Stomach (tissue), 4 donors: ENCODE results near the gene SCFD2.

Experiments
- POLR2A ChIP-seq, 4 donors: fragments of 450-650 bp; IDR thresholded peaks; one replicate each; pipeline ENCODE4 v1.6.1; 2016; ENCODE audit warnings: antibody characterized with exemption in 4 of 4, control low read depth in 2 of 4, mild to moderate bottlenecking in 1 of 4, moderate library complexity in 1 of 4
- TF ChIP-seq, protein P1 (sequence below), 7 experiments: fragments of 450-650 bp in 4 of 7; fragments of 200-600 bp in 3 of 7; sonication (generic) in 3 of 7; IDR thresholded peaks; one replicate each; pipeline ENCODE4 v1.5.1; 2016 to 2019; ENCODE audit warnings: antibody characterized with exemption in 7 of 7, control low read depth in 2 of 7, mild to moderate bottlenecking in 1 of 7

DNA sequence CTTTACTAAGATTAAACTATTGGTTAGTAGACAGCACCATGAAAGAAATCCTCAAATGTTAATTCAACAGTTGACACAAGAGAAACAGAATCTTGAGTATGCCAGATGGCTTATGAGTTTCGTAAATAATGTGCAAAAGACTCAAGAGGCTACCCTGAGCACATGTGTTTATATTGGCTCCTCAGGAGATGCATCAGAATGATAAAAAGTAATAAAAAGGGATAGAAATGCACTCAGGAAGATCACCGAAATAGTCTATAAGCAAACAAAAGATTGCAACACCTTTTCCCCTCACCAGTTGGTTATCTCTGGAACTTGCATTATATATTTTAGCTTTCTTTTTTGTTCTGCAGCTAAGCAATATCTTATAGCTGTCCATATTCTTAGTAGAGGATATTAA lies 84.4 kb downstream of the SCFD2 start:
- TF ChIP-seq, protein P1, sequence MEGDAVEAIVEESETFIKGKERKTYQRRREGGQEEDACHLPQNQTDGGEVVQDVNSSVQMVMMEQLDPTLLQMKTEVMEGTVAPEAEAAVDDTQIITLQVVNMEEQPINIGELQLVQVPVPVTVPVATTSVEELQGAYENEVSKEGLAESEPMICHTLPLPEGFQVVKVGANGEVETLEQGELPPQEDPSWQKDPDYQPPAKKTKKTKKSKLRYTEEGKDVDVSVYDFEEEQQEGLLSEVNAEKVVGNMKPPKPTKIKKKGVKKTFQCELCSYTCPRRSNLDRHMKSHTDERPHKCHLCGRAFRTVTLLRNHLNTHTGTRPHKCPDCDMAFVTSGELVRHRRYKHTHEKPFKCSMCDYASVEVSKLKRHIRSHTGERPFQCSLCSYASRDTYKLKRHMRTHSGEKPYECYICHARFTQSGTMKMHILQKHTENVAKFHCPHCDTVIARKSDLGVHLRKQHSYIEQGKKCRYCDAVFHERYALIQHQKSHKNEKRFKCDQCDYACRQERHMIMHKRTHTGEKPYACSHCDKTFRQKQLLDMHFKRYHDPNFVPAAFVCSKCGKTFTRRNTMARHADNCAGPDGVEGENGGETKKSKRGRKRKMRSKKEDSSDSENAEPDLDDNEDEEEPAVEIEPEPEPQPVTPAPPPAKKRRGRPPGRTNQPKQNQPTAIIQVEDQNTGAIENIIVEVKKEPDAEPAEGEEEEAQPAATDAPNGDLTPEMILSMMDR (IDR thresholded peaks at IDR 0.05): no peak
- TF ChIP-seq POLR2A (IDR thresholded peaks at IDR 0.05): no peak
